ENCODE measurements around the gene ALX4. TPM values are rescaled to one million over a fixed set of nuclear protein-coding genes. Genes with fewer than 3 reads are reported as not detected.

ALX4 gene
- total RNA-seq, 1 donor from 2014 or later: not detected

GRCh38 chr11:44321059-44321458 is 11.1 kb upstream of the ALX4 start:
- Histone ChIP-seq H3K27me3 (ENCODE audit: low read depth) (peaks cover 100% of the 10 kb centered on the region), H3K4me1 (peaks cover 11% of the 10 kb centered on the region), H3K4me3 (no peak overlapping the region), H3K9me3 (no peaks in the 10 kb centered on the region), H3K36me3 (no peaks in the 10 kb centered on the region), H3K27ac (no peak overlapping the region)
- ATAC-seq (no peak), DNase-seq (no peak)
- TF ChIP-seq, protein P1, sequence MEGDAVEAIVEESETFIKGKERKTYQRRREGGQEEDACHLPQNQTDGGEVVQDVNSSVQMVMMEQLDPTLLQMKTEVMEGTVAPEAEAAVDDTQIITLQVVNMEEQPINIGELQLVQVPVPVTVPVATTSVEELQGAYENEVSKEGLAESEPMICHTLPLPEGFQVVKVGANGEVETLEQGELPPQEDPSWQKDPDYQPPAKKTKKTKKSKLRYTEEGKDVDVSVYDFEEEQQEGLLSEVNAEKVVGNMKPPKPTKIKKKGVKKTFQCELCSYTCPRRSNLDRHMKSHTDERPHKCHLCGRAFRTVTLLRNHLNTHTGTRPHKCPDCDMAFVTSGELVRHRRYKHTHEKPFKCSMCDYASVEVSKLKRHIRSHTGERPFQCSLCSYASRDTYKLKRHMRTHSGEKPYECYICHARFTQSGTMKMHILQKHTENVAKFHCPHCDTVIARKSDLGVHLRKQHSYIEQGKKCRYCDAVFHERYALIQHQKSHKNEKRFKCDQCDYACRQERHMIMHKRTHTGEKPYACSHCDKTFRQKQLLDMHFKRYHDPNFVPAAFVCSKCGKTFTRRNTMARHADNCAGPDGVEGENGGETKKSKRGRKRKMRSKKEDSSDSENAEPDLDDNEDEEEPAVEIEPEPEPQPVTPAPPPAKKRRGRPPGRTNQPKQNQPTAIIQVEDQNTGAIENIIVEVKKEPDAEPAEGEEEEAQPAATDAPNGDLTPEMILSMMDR (IDR thresholded peaks at IDR 0.05): no peak
- intact Hi-C loops (cut with DNase I): no loop called here

- intact Hi-C loops (cut with DNase I): no loop called here
- no peaks in the 10 kb centered on the region for H3K9me3 ChIP-seq
- DNase-seq: no peak
- no peaks in the 10 kb centered on the region for H3K36me3 ChIP-seq
- TF ChIP-seq, protein P1 (IDR thresholded peaks at IDR 0.05): no peak
- H3K27ac ChIP-seq: no peak overlapping the region
- H3K4me1 ChIP-seq: peaks cover 16% of the 10 kb centered on the region
- no peak overlapping the region for H3K4me3 ChIP-seq
- peaks cover 100% of the 10 kb centered on the region for H3K27me3 ChIP-seq (ENCODE audit: low read depth)
- no peak for ATAC-seq
These were observed 10.5 kb upstream of the ALX4 start for GRCh38 chr11:44320289-44320973.

DNA sequence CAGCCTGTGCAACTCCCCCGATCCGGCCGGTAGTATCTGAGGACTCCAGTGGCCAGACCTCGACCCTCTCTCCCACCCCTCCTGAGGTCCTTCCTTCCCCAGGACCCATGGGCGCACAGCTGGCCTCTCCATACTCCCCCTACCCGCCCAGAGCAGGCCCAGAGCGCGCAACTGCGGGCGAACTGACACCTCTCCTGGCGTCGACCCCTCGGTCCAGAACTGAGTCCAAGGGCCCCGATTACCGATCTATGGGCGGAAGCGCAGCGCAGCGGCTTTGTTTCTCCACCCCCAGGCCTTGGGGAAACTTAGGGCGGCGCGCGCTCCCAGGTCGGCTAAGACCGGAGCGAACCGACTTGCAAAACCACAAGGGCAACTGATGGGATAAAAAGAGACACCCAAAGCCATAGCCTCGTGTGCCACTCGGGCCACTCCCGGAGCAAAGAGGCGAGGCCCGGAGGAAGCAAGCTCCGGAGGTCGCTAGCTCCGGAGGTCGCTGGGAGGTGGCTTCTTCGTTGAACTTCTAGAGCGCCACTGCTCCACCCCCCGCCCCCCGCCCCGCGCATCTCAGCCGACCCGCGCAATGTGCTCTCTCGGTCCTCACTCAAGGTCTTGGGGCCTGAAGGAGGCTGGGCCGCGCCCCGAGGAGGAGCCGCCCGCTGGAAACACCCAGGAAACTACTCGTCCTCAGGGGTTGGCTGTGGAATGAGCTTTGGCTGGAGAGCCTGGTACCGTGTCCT is 9.8 kb upstream of the ALX4 start:
- ATAC-seq (no peak), DNase-seq (no peak)
- Histone ChIP-seq H3K27ac (no peak overlapping the region), H3K4me3 (no peak overlapping the region), H3K36me3 (no peaks in the 10 kb centered on the region), H3K27me3 (ENCODE audit: low read depth) (peaks cover 99% of the 10 kb centered on the region), H3K4me1 (peaks cover 16% of the 10 kb centered on the region), H3K9me3 (no peaks in the 10 kb centered on the region)
- intact Hi-C loops (cut with DNase I): no loop called here
- TF ChIP-seq, protein P1 (IDR thresholded peaks at IDR 0.05): no peak

- H3K36me3 ChIP-seq: no peaks in the 10 kb centered on the region
- no peak overlapping the region for H3K27ac ChIP-seq
- H3K27me3 ChIP-seq (ENCODE audit: low read depth): peaks cover 99% of the 10 kb centered on the region
- TF ChIP-seq, protein P1 (IDR thresholded peaks at IDR 0.05): no peak
- ATAC-seq (no peak), DNase-seq (no peak)
- no peak overlapping the region for H3K4me3 ChIP-seq
- H3K9me3 ChIP-seq: no peaks in the 10 kb centered on the region
- H3K4me1 ChIP-seq: peaks cover 16% of the 10 kb centered on the region
- intact Hi-C loops (cut with DNase I): no loop called here
These were observed 9.2 kb upstream of the ALX4 start for GRCh38 chr11:44319170-44319551.

DNA sequence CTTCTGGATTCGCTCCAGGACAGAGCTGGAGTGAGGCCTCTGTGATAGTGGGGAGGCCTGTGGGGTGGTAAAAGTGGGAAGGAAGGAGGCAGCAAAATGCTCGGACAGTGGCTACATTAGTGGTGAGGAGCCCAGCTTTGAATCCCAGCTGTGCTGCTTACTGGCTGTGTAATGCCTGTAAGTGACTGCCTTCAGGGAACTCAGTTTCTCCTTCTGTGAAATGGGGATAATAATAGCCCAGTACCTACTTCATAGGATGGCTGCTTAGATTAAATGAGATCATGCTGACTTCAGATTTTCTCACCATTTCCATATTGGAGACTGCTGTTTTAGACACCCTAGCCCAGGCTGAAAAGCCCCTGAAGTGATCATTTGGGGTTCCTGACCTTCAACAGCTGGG is 8.4 kb upstream of the ALX4 start:
- intact Hi-C loops (cut with DNase I): no loop called here
- no peak overlapping the region for H3K27ac ChIP-seq
- peaks cover 99% of the 10 kb centered on the region for H3K27me3 ChIP-seq (ENCODE audit: low read depth)
- H3K4me1 ChIP-seq: peaks cover 16% of the 10 kb centered on the region
- no peaks in the 10 kb centered on the region for H3K36me3 ChIP-seq
- no peak overlapping the region for H3K4me3 ChIP-seq
- H3K9me3 ChIP-seq: no peaks in the 10 kb centered on the region
- DNase-seq (no peak), ATAC-seq (no peak)
- TF ChIP-seq, protein P1 (IDR thresholded peaks at IDR 0.05): no peak
